ENCODE measurements around the gene SERINC2.
A peak's percentile ranks its signal among the peaks of the same experiment; 100 is the strongest.
"Not testable (repeated sequence)": the region's sequence is repeated elsewhere in the genome, so short reads cannot be mapped to it uniquely, and the experiment has no call there.

The SERINC2 gene

GRCh38 chr1:31383967-31384366, 29.0 kb upstream of the SERINC2 start:
- TF ChIP-seq, protein P1, sequence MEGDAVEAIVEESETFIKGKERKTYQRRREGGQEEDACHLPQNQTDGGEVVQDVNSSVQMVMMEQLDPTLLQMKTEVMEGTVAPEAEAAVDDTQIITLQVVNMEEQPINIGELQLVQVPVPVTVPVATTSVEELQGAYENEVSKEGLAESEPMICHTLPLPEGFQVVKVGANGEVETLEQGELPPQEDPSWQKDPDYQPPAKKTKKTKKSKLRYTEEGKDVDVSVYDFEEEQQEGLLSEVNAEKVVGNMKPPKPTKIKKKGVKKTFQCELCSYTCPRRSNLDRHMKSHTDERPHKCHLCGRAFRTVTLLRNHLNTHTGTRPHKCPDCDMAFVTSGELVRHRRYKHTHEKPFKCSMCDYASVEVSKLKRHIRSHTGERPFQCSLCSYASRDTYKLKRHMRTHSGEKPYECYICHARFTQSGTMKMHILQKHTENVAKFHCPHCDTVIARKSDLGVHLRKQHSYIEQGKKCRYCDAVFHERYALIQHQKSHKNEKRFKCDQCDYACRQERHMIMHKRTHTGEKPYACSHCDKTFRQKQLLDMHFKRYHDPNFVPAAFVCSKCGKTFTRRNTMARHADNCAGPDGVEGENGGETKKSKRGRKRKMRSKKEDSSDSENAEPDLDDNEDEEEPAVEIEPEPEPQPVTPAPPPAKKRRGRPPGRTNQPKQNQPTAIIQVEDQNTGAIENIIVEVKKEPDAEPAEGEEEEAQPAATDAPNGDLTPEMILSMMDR (IDR thresholded peaks at IDR 0.05; ENCODE audit: low read depth, low read length), result no peak
- no peak for DNase-seq (ENCODE audit: extremely low read depth, low read depth)

DNA sequence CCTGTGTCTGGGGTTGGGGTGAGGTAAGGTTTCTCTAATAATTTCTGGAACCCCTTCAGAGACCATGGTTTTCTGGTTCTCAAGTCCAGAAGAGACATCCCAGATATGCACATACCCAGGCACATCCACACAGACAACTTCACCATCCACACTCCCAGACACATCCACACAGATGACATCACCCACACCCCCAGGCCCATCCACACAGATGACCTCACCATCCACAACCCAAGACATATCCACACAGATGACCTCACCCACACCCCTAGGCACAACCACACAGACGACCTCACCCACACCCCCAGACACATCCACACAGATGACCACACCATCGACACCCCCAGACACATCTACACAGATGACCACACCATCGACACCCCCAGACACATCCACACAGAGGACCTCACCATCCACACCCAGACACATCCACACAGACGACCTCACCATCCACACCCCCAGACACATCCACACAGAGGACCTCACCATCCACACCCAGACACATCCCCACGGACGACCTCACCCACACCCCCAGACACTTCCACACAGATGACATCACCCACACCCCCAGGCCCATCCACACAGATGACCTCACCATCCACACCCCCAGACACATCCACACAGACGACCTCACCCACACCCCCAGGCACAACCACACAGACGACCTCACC, 26.3 kb upstream of the SERINC2 start:
- DNase-seq (ENCODE audit: extremely low read depth, low read depth), result not testable (repeated sequence)

GRCh38 chr1:31387612-31388011, 25.4 kb upstream of the SERINC2 start:
- no peak for DNase-seq (ENCODE audit: extremely low read depth, low read depth)
- TF ChIP-seq, protein P1 (IDR thresholded peaks at IDR 0.05; ENCODE audit: low read depth, low read length), result no peak

- TF ChIP-seq, protein P1 (IDR thresholded peaks at IDR 0.05; ENCODE audit: low read depth, low read length), result no peak
- DNase-seq (ENCODE audit: extremely low read depth, low read depth), result no peak
These were observed 23.4 kb upstream of the SERINC2 start for GRCh38 chr1:31389616-31390015.

DNA sequence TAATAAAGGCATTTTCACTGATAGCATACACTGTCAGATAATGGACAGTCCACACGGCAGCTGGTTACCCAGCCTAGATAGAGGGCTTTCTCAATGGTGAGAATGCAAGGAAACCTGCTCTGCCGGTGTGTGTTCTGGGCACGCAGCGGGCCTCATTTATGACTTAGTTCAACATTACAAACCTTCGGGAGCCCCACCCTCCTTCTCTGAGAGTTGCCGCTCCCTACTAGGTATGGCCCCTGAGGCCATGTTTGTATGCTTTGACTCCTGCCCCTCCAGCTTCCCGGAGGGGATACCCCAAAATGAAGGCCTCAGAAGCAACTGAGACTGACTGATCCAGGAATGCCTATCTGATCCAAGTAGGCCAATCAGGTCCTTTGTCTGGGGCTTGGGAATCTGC, 22.9 kb upstream of the SERINC2 start:
- no peak for DNase-seq (ENCODE audit: extremely low read depth, low read depth)

DNA sequence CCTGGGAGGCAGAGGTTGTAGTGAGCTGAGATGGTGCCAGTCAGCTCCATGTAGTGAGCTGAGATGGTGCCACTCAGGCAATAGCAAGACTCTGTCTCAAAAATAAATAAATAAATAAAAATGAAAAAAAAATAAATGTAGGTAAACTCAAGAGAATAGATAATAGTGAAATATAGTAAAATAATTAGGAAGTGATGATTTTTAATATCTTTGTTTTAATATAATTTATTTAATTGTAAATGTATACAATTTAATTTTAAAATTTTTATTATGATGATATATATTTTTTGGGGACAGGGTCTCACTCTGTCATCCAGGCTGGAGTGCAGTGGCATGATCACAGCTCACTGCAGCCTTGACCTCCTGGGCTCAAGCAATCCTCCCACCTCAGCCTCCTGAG, 19.6 kb upstream of the SERINC2 start:
- TF ChIP-seq, protein P1 (IDR thresholded peaks at IDR 0.05; ENCODE audit: low read depth, low read length), result no peak
- DNase-seq (ENCODE audit: extremely low read depth, low read depth), result no peak

More for the DNA sequence above, 22.9 kb upstream of the SERINC2 start:
- TF ChIP-seq, protein P1 (IDR thresholded peaks at IDR 0.05; ENCODE audit: low read depth, low read length), result no peak

GRCh38 chr1:31394584-31395193, 18.3 kb upstream of the SERINC2 start:
- TF ChIP-seq, protein P1 (IDR thresholded peaks at IDR 0.05; ENCODE audit: low read depth, low read length), result peak; percentile 87
- DNase-seq (ENCODE audit: extremely low read depth, low read depth), result no peak
